RWPE1 (cell line): ENCODE data around the gene ZNF275.

ENCODE experiments used
- CTCF ChIA-PET: fragments of 350-600 bp; sonication (Branson Sonifier 250); formaldehyde crosslinking; extraction: SDS; loops from one replicate; lab custom pipeline; 2021; lab: Yijun Ruan, JAX
- POLR2A ChIA-PET: fragments of 400-600 bp; formaldehyde crosslinking; extraction: SDS; loops from one replicate; lab custom pipeline; 2020; ENCODE audit warnings: antibody characterized with exemption; ENCODE audit not compliant: low non-redundant PET; lab: Yijun Ruan, JAX
- DNase-seq: peaks from one replicate; pipeline ENCODE4 v3.0.0; 2012; ENCODE audit warnings: low spot score
- H3K27ac ChIP-seq: fragments of 450-650 bp; 2 replicates; pipeline ENCODE4 v1.5.1; 2017
- TF ChIP-seq, protein P1 (sequence below): fragments of 450-650 bp; conservative IDR thresholded peaks from 2 replicates; pipeline ENCODE4 v1.5.1; 2017; ENCODE audit warnings: low read depth, mild to moderate bottlenecking

The ZNF275 gene

DNA sequence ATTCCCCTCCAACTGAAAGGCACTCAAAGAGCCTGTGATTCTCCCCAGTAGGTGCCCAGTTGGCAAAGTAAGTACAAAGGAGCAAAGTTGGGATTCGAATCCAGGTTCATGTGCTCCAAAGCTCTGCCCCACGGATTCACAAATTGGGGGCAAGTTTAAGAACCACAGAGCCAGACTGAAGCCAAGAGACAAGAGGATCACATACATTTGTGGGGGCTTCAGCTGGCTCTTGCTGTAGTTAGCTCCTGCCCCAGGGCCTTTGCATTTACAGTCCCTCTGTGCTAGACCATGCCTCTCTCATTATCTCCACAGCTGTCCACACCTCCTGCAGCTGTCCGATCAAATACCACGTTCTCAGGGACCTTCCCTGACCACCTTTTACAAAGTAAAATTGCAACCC is 31.2 kb upstream of the ZNF275 start:
- ChIA-PET POLR2A (no interaction called here), CTCF (interaction anchor here (0.6 kb wide), 1 partner anchor 168 kb away, joined by 3 read pairs; the partner anchor contains the start of gene HAUS7)
- no peak overlapping the region for H3K27ac ChIP-seq
- no peak for DNase-seq
- TF ChIP-seq, protein P1, sequence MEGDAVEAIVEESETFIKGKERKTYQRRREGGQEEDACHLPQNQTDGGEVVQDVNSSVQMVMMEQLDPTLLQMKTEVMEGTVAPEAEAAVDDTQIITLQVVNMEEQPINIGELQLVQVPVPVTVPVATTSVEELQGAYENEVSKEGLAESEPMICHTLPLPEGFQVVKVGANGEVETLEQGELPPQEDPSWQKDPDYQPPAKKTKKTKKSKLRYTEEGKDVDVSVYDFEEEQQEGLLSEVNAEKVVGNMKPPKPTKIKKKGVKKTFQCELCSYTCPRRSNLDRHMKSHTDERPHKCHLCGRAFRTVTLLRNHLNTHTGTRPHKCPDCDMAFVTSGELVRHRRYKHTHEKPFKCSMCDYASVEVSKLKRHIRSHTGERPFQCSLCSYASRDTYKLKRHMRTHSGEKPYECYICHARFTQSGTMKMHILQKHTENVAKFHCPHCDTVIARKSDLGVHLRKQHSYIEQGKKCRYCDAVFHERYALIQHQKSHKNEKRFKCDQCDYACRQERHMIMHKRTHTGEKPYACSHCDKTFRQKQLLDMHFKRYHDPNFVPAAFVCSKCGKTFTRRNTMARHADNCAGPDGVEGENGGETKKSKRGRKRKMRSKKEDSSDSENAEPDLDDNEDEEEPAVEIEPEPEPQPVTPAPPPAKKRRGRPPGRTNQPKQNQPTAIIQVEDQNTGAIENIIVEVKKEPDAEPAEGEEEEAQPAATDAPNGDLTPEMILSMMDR, result no peak

DNA sequence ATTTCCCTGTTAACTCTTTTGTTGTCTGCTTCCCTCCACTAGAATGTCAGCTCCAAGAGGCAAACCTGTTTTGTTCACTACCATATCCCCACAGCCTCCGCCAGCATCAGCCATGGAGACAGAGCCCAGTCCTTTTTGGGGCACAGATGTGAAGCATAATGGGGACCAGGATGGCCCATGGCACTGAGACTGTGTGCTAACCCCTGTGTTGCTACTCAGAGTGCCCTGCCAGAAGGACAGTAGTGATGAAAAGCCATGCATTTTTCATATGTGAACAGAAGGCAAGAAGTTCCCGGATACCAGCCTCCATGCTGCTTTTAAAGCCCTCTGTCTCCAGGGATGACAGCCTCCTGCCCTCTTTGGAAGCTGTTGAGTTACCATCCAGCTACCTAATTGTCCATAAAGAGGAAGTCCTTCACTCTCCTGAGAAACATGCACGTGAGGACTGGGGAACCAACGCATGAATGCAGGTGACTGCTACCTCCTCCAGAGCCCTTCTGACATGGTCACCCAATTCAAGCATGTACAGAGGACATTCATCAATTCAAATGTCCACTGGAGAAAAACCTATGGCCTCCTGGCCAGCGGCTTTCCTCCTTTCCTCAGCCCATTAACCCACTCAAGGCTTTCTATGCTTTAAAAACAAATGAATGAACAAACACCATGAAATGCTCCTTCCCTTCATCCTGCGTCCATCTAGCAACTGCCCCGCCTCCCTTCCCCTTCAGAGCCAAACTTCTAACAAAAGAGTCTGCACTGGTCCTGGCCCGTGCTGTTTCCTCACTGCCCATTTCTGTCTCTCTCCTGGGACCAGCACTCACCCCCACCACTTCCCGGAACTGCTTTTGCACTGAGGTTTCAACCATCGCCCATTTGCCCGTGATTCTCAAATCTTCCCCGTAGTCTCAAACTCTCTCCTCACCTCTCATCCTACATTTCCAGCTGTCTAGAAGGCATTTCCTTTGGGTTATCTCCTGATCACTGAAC is 30.4 kb upstream of the ZNF275 start:
- no peak overlapping the region for H3K27ac ChIP-seq
- DNase-seq, result no peak
- ChIA-PET POLR2A (no interaction called here), CTCF (interaction anchor here (0.6 kb wide), 1 partner anchor 167 kb away, joined by 3 read pairs; the partner anchor contains the start of gene HAUS7)
- TF ChIP-seq, protein P1, result no peak

GRCh38 chrX:153304988-153305736 is 28.8 kb upstream of the ZNF275 start:
- H3K27ac ChIP-seq, result no peak overlapping the region
- DNase-seq, result no peak
- TF ChIP-seq, protein P1, result no peak
- ChIA-PET POLR2A (no interaction called here), CTCF (no interaction called here)

DNA sequence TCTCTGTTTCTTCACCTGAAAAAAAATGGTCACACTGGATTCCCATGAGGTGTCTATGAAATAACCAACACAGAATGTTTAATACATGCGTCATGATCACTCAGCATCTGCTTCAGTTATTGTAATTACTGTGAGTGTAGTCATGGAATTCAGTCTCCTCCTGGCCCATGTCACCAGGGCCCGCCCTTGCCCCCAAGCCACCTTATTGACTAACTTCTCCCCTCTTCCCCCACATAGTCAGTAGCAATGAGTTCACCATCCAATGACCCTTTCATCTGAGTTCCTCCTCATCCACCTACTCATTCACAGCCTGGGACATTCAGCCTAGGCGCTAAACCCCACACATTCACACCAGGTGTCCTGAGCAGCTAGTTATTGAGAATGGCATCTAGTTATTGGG is 28.0 kb upstream of the ZNF275 start:
- POLR2A ChIA-PET, result no interaction called here
- DNase-seq, result no peak
- CTCF ChIA-PET, result no interaction called here
- TF ChIP-seq, protein P1, result no peak
- H3K27ac ChIP-seq, result no peak overlapping the region

- no peak overlapping the region for H3K27ac ChIP-seq
- DNase-seq, result no peak
- ChIA-PET CTCF (no interaction called here), POLR2A (no interaction called here)
- TF ChIP-seq, protein P1, result no peak
Measured at GRCh38 chrX:153306527-153307115, 27.3 kb upstream of the ZNF275 start.
